GM19351 (cell line): ENCODE measurements around the gene GMDS.

Experiments used
- ATAC-seq: cut with Tn5 transposase; IDR thresholded peaks from one replicate; pipeline ENCODE4 v1.9.1; 2021; ENCODE audit warnings: mild to moderate bottlenecking, moderate library complexity; ENCODE audit not compliant: unreplicated experiment

GMDS gene

GRCh38 chr6:2209226-2209809, 36.1 kb downstream of the GMDS start:
- peak; percentile 69 for ATAC-seq

GRCh38 chr6:2208468-2208867, 36.9 kb downstream of the GMDS start:
- no peak for ATAC-seq

DNA sequence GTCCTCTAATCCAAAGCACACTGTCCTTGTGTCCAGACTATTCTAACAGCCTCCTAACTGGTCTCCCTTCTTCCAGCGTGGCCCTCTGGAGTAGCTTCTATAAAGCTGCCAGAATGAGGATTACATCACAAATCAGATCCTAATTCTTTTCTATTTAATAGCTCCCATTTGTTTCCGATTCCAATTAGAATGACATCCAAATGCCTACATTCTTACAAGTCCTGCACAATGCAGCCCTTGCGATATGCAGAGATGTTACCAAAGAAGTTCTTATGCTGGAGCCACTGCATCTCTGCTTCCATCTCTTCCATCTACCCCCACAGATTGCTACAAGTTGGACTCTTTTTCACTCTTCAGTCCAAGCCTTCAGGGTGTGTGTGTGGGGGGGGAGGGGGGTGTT, 40.0 kb downstream of the GMDS start:
- no peak for ATAC-seq

GRCh38 chr6:2204272-2204671, 41.1 kb downstream of the GMDS start:
- no peak for ATAC-seq

DNA sequence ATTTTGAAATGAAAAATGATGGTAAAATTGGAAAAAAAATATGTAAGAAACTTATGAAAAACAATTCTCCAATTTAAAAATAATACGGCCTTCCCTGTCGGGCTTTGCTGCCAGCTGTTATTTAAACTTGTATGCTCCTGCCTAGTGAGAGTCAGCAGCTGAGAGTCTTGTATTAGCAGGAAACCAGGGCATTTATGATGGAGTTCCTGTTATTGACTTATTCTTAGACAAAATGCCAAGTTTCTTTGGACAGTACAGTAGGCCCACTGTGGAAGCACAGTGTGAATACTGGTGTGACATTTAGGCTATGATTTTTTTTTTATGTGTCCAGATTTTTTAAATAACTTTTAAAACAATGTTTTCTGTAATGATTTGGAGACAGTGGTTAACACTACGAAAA, 42.1 kb downstream of the GMDS start:
- no peak for ATAC-seq

DNA sequence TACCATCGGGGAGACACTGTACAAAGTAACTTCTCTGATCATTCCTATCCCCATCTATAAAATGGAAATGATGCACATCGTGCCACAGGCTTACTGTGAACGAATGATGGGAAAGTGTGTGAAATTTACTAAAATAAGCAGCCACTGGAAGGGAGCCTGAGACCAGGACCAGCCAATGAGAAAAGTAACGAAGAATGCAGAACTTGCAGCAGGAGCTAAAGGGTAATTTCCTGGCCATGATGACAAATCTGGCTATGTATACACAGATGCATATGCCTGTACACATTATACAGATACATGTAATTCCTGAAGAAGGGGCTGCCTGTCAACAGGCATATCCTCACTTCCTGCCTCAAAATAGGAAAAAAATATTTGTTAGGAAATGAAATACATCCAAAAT, 47.4 kb downstream of the GMDS start:
- ATAC-seq: no peak

DNA sequence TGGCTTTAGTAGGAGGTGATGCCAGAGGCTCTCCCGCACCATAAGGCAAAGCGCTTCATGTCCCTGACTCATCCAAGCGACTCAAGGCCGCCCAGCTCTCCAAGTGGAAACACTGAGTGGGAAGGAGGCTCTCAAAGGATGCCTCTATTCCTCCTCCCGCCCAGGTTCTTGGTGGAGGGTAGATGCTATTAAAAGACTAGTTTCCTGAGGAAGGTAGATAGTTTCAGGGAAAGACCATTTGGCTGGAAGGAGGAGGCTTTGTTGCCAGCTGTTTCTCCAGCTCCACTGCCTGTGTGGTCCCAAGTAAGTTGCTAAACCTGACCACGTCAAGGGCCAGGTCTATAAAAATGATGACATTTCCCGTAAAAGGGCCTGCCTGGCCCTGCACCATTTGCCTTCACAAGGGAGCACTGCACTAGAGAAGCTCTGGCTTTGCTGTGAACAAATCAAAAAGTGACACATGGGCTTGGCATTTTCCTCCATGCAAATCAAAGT, 48.2 kb downstream of the GMDS start:
- ATAC-seq: no peak

DNA sequence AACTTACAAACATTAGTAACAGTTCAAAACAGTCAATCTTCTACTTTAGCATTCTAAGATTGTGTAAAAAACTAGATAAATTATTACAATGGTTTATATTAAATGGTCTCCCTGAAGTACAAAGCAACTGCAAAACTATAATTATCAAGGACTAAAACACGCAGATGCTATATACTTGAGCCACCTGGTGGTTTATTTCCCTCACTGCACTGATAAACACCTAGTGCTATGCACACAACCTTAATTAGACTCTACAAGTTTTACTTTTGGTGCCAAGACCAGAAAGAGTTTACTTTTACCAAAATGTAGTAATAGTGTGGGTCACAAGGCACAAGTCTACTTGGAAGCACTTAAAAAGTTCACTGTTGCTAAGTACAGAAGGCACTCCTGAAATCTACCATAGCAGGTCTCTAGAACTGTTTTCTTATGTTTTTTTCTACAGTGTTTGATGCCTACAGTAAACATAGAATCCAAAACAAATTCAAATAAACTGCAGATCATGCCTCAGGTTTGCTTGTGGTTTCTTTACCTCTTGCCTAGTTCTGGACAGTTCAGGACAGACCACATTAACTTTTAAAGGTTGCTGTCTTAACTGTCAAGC, 49.2 kb downstream of the GMDS start:
- peak; percentile 58 for ATAC-seq

DNA sequence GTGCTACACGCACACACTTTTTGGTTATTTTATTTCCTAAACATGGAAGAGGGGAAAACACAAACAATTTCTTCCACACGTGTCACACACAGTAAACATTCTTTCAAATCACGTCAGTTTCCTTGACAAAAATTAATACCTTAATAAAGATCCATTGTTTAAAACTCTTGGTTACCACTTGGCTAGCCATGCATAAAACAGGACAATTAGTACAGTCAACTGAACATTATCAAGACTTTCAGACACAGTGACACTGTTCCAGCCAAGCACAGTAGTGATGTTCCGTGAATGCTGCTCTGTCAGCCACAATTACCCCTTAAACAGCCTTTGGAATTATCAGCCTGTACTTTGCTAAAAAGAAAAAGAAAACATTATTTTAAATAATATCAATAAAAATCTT, 50.8 kb downstream of the GMDS start:
- no peak for ATAC-seq

DNA sequence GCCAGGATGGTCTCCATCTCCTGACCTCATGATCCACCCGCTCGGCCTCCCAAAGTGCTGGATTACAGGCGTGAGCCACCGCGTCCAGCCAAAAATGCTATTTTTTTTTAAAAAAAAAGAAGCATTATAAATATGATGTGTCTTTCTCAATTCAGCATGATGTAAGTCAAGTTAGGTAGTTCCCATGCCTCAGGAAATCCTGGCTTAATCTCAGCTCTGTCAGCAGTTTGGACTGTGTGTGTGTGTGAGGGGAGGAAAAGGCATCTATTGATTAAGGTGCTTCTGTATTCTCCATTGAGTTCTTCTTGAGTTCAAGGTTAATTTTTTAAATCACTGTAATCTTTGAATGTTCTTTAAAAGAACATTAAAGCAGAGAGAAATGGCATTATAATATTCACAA, 51.5 kb downstream of the GMDS start:
- ATAC-seq: no peak

- ATAC-seq: no peak
Measured at GRCh38 chr6:2192976-2193375, 52.4 kb downstream of the GMDS start.

- ATAC-seq: no peak
Measured at GRCh38 chr6:2191390-2191740, 54.0 kb downstream of the GMDS start.

DNA sequence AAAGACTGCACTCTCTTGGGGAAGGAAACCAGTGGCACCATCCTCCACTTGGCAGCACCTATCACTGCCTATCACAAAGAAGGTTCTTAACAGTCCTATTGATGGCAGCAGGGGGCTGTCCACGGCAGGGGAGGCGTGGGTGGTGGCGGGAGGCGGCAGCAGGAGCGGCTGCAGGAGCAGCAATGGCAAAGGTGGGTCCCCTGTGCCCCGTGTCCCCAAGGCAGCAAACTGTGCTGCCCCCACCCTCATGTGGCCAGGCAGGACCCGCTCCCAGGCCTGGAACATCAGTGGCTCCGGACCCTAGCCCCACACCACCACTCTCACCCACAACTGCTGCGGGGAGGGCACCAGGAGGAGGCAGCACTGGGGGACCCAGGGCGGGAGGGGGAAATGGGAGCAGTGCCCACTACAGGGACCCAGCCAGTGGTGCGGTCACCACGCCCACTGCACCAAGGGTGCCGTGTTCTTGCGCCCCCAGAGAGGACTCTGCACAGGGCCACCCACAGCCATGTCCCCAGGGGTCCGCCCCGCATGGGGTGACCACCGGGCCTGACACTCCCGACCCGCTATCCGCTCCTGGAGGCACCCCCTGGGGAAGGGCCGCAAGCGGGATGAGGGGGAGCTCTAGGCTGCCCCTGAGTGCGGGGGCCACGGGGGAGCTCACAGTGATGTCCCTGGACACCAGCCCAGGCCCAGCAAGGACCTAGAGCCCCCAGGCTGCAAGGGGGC, 54.6 kb downstream of the GMDS start:
- ATAC-seq: no peak

- ATAC-seq: no peak
Measured at GRCh38 chr6:2188856-2189384, 56.5 kb downstream of the GMDS start.

GRCh38 chr6:2188397-2188796, 57.0 kb downstream of the GMDS start:
- ATAC-seq: no peak

GRCh38 chr6:2187826-2188225, 57.6 kb downstream of the GMDS start:
- no peak for ATAC-seq

- peak; percentile 94 for ATAC-seq
Measured at GRCh38 chr6:2186516-2186915, 58.9 kb downstream of the GMDS start.

DNA sequence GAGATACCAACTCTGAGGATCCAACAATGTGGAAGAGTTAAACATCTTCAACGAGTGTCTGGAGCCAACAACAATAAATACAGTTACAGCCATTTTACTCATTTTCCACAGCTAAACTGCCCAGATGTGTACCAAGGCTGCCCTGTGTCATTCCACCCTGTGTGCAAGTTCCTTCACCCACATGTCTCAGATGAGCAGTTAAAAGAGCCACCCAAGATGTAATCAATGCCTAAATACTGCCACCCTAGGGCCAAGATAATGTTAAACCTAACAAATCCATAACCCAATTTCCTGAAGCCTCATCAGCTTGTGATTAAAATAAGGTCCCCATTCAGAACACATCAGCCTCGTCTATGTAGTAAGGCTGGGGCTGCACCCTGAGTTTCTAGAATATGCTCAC, 59.9 kb downstream of the GMDS start:
- ATAC-seq: no peak

- ATAC-seq: no peak
Measured at GRCh38 chr6:2184700-2185455, 60.5 kb downstream of the GMDS start.

- no peak for ATAC-seq
Measured at GRCh38 chr6:2183752-2184151, 61.7 kb downstream of the GMDS start.

DNA sequence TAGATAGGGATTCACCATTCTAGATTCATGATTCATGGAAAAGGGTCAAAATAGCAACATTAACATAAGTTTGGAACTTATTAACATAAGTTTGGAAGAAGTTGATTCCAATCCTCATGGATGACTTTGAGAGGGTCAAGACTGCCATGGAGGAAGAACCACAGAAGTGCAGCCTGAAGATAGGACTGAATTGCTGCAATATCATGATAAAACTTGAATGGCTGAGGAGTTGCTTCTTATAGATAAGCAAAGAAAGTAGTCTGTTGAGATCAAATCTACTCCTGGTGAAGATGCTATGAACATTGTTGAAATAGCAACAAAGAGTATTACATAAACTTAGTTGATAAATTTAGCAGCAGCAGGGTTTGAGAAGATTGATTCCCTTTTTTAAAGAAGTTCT, 62.2 kb downstream of the GMDS start:
- ATAC-seq: no peak
